H1 (cell line): ENCODE data around the gene TTC21A. TPM values are rescaled to one million over a fixed set of nuclear protein-coding genes. Genes with fewer than 3 reads are reported as not detected.

Experiments used
- BCL11A ChIP-seq, 2 experiments: IDR thresholded peaks; one replicate each; pipeline ENCODE4 v1.6.1; 2011; ENCODE audit warnings: low read depth in 2 of 2, low read length in 2 of 2, mild to moderate bottlenecking in 2 of 2
- EP300 ChIP-seq, 2 experiments: IDR thresholded peaks; 1 replicate in 1 of 2; 2 replicates in 1 of 2; pipeline ENCODE4 v1.6.1; 2011 to 2012; ENCODE audit warnings: low read depth in 2 of 2, low read length in 2 of 2, mild to moderate bottlenecking in 2 of 2, borderline replicate concordance in 1 of 2, inconsistent platforms in 1 of 2, moderate library complexity in 1 of 2
- RAD21 ChIP-seq, 2 experiments: IDR thresholded peaks in 1 of 2; conservative IDR thresholded peaks in 1 of 2; 2 replicates each; pipeline ENCODE4 v1.6.1; 2011; ENCODE audit warnings: low read depth in 2 of 2, low read length in 2 of 2, improper control_type of control experiment in 1 of 2, inconsistent platforms in 1 of 2, mild to moderate bottlenecking in 1 of 2, moderate library complexity in 1 of 2
- polyA plus RNA-seq, 7 experiments: library from polyadenylated mRNA; depleted of rRNA in 3 of 7; stranded (reverse) in 5 of 7; unstranded in 2 of 7; fragments of >200 nt in 5 of 7; fragments of 200-250 nt in 2 of 7; gene quantifications; 1 replicate in 5 of 7; 2 replicates in 1 of 7; 4 replicates in 1 of 7; pipeline versions ENCODE4 v1.2.1 to v1.2.3, GENCODE V29; 2011 to 2013; ENCODE audit warnings: missing spikeins in 2 of 7, mixed read lengths in 2 of 7
- total RNA-seq: library from RNA; stranded (reverse); fragmentation: NEBNext Ultra II Directional; extraction: Animal tissue kit (Norgen Biotek cat#: 25700); gene quantifications from 2 replicates; pipeline ENCODE4 v1.2.1, GENCODE V29; 2021
- TF ChIP-seq, protein P1 (sequence below): IDR thresholded peaks from 2 replicates; pipeline ENCODE4 v1.6.1; 2011; ENCODE audit warnings: low read length, improper control_type of control experiment

TTC21A gene
- total and polyA plus RNA-seq, 2 of the 8 experiments (the other 6 are each of a cell fraction or from before 2014, with no cell fraction given) = 2.3 to 2.8 TPM

DNA sequence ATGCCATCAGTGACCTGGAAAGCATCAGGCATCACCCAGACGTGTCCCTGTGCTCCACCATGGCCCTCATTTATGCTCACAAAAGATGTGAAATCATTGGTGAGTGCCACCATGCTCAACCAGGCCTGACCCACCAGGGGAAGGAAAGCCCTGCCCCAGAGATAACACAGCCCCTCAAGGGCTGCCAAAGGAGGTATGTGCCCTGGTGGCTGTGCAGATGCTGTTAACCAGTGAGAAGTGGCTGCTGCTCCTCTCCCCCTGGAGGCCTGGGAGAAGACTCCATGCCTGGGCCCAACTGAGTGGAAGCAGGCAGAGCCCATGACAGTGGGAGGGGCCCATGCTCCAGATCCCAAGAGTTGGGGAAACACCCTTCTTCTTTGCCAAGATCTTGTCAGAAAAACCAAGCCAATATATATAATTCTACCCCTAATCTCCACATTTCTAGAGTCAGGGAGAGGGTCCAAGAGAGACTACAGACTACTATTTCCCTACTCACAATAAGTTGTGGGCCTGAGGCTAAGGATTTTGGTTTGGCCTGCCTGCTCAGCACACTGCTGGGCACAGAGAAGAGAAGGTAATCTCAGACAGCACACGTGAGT is 2.7 kb downstream of the TTC21A start (continued):
- TF ChIP-seq RAD21 (IDR thresholded peaks at IDR 0.05 in 1 of 2, conservative IDR thresholded peaks at IDR 0.05 in 1 of 2; ENCODE audit: low read depth in 2 of 2, low read length in 2 of 2) (no peak), EP300 (IDR thresholded peaks at IDR 0.05; ENCODE audit: borderline replicate concordance in 1 of 2, low read depth in 2 of 2, low read length in 2 of 2) (no peak), BCL11A (IDR thresholded peaks at IDR 0.05; ENCODE audit: low read depth in 2 of 2, low read length in 2 of 2) (no peak)
- TF ChIP-seq, protein P1, sequence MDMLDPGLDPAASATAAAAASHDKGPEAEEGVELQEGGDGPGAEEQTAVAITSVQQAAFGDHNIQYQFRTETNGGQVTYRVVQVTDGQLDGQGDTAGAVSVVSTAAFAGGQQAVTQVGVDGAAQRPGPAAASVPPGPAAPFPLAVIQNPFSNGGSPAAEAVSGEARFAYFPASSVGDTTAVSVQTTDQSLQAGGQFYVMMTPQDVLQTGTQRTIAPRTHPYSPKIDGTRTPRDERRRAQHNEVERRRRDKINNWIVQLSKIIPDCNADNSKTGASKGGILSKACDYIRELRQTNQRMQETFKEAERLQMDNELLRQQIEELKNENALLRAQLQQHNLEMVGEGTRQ = no peak
